Effector memory CD4-positive, alpha-beta T cell (primary cell): ENCODE data around the gene COL23A1.

Source experiments
- DNase-seq, 3 donors: peaks; one replicate each; pipeline ENCODE4 v3.0.0-alpha.2; 2020
- H3K27ac ChIP-seq: 2 replicates; pipeline ENCODE4 v1.7.0; 2013; ENCODE audit warnings: mild to moderate bottlenecking, low read length, moderate library complexity; ENCODE audit not compliant: insufficient read depth, poor library complexity, severe bottlenecking
- H3K27me3 ChIP-seq: replicated peaks from 2 replicates; pipeline ENCODE4 v1.7.0; 2013; ENCODE audit warnings: mild to moderate bottlenecking, low read length; ENCODE audit not compliant: insufficient read depth, control insufficient read depth, poor library complexity, severe bottlenecking
- H3K36me3 ChIP-seq: 2 replicates; pipeline ENCODE4 v1.7.0; 2013; ENCODE audit warnings: mild to moderate bottlenecking, low read length, moderate library complexity; ENCODE audit not compliant: control insufficient read depth, insufficient read depth
- H3K4me1 ChIP-seq: 2 replicates; pipeline ENCODE4 v1.7.0; 2013; ENCODE audit warnings: low read length, mild to moderate bottlenecking; ENCODE audit not compliant: control insufficient read depth, insufficient read depth, poor library complexity, severe bottlenecking
- H3K4me3 ChIP-seq: 2 replicates; pipeline ENCODE4 v1.7.0; 2013; ENCODE audit warnings: low read length, low read depth, mild to moderate bottlenecking; ENCODE audit not compliant: insufficient read depth, poor library complexity, severe bottlenecking
- H3K9me3 ChIP-seq: 2 replicates; pipeline ENCODE4 v1.7.0; 2013; ENCODE audit warnings: mild to moderate bottlenecking, low read length, moderate library complexity; ENCODE audit not compliant: control insufficient read depth

COL23A1 gene

GRCh38 chr5:178221853-178222252 lies 368.3 kb downstream of the COL23A1 start:
- Histone ChIP-seq H3K36me3 (peaks cover 11% of the 10 kb centered on the region), H3K9me3 (no peaks in the 10 kb centered on the region), H3K27me3 (no peaks in the 10 kb centered on the region), H3K4me3 (no peak overlapping the region), H3K27ac (no peak overlapping the region), H3K4me1 (no peaks in the 10 kb centered on the region)
- DNase-seq, result no peak

DNA sequence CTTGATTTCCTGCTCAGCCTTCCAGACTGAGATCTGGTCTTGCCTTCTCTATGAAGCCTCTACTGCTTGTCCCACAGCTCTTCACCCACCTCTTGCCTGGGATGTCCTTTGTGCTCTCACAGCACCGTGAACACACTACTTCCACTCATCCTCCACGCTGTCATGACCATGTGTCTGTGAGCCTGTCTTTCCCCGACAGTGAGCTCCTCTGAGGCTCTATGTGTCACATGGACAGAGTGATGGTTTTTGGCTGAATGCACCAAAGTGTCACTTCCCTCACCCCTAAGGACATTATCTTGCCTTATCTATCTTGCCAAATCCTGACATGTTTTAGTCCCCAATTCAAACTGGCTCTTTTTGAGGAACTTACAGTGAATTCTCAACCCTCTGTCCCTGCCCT lies 368.9 kb downstream of the COL23A1 start:
- H3K36me3 ChIP-seq, result peaks cover 16% of the 10 kb centered on the region
- H3K27ac ChIP-seq, result no peak overlapping the region
- H3K27me3 ChIP-seq, result no peaks in the 10 kb centered on the region
- no peaks in the 10 kb centered on the region for H3K4me1 ChIP-seq
- no peak overlapping the region for H3K4me3 ChIP-seq
- no peak for DNase-seq
- H3K9me3 ChIP-seq, result no peaks in the 10 kb centered on the region

- no peak overlapping the region for H3K27ac ChIP-seq
- H3K4me3 ChIP-seq, result no peak overlapping the region
- peaks cover 37% of the 10 kb centered on the region for H3K36me3 ChIP-seq
- H3K9me3 ChIP-seq, result no peaks in the 10 kb centered on the region
- no peaks in the 10 kb centered on the region for H3K4me1 ChIP-seq
- H3K27me3 ChIP-seq, result no peaks in the 10 kb centered on the region
- no peak for DNase-seq
Observed at GRCh38 chr5:178218827-178219226, 371.4 kb downstream of the COL23A1 start.

GRCh38 chr5:178218237-178218776 lies 371.9 kb downstream of the COL23A1 start:
- no peak overlapping the region for H3K27ac ChIP-seq
- H3K9me3 ChIP-seq, result no peaks in the 10 kb centered on the region
- no peak overlapping the region for H3K4me3 ChIP-seq
- peaks cover 42% of the 10 kb centered on the region for H3K36me3 ChIP-seq
- DNase-seq, result no peak
- no peaks in the 10 kb centered on the region for H3K4me1 ChIP-seq
- no peaks in the 10 kb centered on the region for H3K27me3 ChIP-seq

- DNase-seq, result no peak
- peaks cover 56% of the 10 kb centered on the region for H3K36me3 ChIP-seq
- no peaks in the 10 kb centered on the region for H3K4me1 ChIP-seq
- no peaks in the 10 kb centered on the region for H3K27me3 ChIP-seq
- no peak overlapping the region for H3K27ac ChIP-seq
- no peaks in the 10 kb centered on the region for H3K9me3 ChIP-seq
- no peak overlapping the region for H3K4me3 ChIP-seq
Observed at GRCh38 chr5:178216779-178217178, 373.4 kb downstream of the COL23A1 start.

DNA sequence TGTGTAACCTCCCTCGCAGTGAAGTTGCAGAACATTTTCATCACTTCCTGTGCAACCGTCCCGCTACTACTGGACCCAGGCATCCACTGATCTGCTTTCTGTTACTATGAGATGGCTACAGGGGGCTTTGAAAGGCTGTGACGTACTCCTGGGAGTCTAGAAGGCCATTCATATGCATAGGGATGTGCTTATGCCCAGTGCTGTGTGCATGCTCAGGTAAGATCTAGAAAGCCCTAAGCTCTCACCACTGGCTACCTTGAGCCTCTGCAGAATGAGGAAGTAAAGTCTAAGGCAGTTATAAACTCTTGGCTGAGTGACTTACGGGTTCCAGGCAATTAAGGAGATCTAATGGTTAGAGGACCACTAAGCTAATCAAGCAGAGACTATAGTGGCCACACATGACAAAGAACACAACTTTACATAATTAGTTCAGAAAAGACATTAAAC lies 374.1 kb downstream of the COL23A1 start:
- Histone ChIP-seq H3K36me3 (peaks cover 63% of the 10 kb centered on the region), H3K4me3 (no peak overlapping the region)
- no peak for DNase-seq

GRCh38 chr5:178215280-178216002 lies 374.8 kb downstream of the COL23A1 start:
- no peak for DNase-seq
- Histone ChIP-seq H3K4me1 (no peaks in the 10 kb centered on the region), H3K27ac (no peak overlapping the region), H3K9me3 (no peaks in the 10 kb centered on the region), H3K36me3 (peaks cover 70% of the 10 kb centered on the region), H3K27me3 (no peaks in the 10 kb centered on the region), H3K4me3 (no peak overlapping the region)

More for the DNA sequence above, 374.1 kb downstream of the COL23A1 start:
- no peak overlapping the region for H3K27ac ChIP-seq
- H3K27me3 ChIP-seq, result no peaks in the 10 kb centered on the region
- no peaks in the 10 kb centered on the region for H3K4me1 ChIP-seq
- no peaks in the 10 kb centered on the region for H3K9me3 ChIP-seq

- H3K9me3 ChIP-seq, result no peaks in the 10 kb centered on the region
- H3K4me3 ChIP-seq, result no peak overlapping the region
- H3K27ac ChIP-seq, result no peak overlapping the region
- no peaks in the 10 kb centered on the region for H3K27me3 ChIP-seq
- DNase-seq, result no peak
- no peaks in the 10 kb centered on the region for H3K4me1 ChIP-seq
- peaks cover 81% of the 10 kb centered on the region for H3K36me3 ChIP-seq
Observed at GRCh38 chr5:178214160-178214803, 375.9 kb downstream of the COL23A1 start.

DNA sequence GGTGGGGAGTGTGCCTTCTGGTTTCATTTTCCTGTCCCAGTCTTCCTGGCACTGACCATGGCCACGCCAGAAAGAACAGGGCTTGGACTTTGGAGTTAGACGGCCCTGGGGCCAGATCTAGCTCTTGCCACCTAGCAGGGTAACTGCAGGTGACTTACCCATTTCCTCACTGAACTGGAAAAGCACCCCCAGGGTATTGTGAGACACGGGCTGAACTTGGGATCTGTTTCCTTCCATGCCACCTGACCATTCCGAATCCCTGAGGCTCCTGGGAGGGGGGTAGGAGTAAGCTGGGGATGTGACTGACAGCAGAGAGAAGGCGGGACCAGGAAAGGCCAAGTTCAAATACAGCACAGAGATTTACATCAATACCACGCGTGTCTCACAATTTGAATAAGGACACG lies 376.4 kb downstream of the COL23A1 start:
- no peak overlapping the region for H3K27ac ChIP-seq
- H3K9me3 ChIP-seq, result no peaks in the 10 kb centered on the region
- no peaks in the 10 kb centered on the region for H3K27me3 ChIP-seq
- peaks cover 84% of the 10 kb centered on the region for H3K36me3 ChIP-seq
- no peak overlapping the region for H3K4me3 ChIP-seq
- DNase-seq, result no peak
- H3K4me1 ChIP-seq, result no peaks in the 10 kb centered on the region

GRCh38 chr5:178213003-178213461 lies 377.2 kb downstream of the COL23A1 start:
- no peak for DNase-seq
- H3K27ac ChIP-seq, result no peak overlapping the region
- no peaks in the 10 kb centered on the region for H3K4me1 ChIP-seq
- peaks cover 85% of the 10 kb centered on the region for H3K36me3 ChIP-seq
- H3K9me3 ChIP-seq, result no peaks in the 10 kb centered on the region
- no peaks in the 10 kb centered on the region for H3K27me3 ChIP-seq
- no peak overlapping the region for H3K4me3 ChIP-seq
